ENCODE results near the gene ASB1. TPM values are rescaled to one million over a fixed set of nuclear protein-coding genes. Genes with fewer than 3 reads are reported as not detected.

ASB1 gene
- total and polyA plus RNA-seq, 2 of the 13 experiments (the other 11 are each of a cell fraction or from before 2014, with no cell fraction given): 48.6 to 49.2 TPM

DNA sequence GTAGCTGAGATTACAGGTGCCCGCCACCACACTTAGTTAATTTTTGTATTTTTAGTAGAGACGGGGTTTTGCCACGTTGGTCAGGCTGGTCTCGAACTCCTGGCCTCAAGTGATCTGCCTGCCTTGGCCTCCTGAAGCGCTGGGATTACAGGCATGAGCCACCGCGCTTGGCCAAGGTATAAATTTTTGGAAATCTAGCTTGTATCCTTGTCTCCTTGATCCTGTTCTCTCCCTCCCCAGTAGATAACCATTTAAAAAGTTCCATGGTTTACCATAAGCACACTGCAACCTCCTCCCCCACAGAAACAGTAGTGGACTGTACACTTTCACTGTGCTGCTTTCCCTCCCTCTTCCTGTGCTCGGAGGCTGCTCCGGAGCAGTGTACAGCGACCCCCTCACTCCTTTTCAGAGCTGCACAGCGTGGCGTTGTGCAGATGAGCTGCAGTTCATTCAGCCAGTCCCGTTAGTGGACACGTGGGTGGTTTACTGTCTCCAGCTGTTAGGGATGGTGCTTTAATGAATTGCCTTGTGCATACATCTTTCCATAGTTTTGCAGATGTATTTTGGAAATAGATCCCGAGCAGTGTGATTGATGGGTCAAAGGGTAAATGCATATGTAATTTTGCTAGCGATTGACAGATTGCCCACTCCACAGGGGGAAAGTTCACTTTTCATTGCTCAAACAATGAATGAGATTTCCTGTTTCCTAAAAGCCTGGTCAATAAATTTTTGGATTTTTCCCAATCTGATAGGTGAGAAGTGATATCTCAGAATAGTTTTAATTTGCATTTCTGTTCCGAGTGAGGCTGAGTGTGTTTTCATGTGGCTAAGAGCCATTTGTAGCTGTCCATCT lies 14.8 kb downstream of the ASB1 start (continued):
- TF ChIP-seq ATF1 (CRISPR knock-in tag; IDR thresholded peaks at IDR 0.05) (no peak), NAIF1 (CRISPR knock-in tag; IDR thresholded peaks at IDR 0.05; ENCODE audit: borderline replicate concordance) (0 out of 2 replicates have a peak, but pooled peaks have one; percentile 32), ZC3H4 (CRISPR knock-in tag; IDR thresholded peaks at IDR 0.05; ENCODE audit: borderline replicate concordance) (no peak), EHMT2 (IDR thresholded peaks at IDR 0.05; ENCODE audit: borderline replicate concordance, low read depth, low read length) (no peak), ZNF841 (CRISPR knock-in tag; IDR thresholded peaks at IDR 0.05; ENCODE audit: borderline replicate concordance) (no peak), ZNF713 (CRISPR knock-in tag; IDR thresholded peaks at IDR 0.05) (peak; percentile 75; the same call in 1 of the 2 replicates), SALL2 (CRISPR knock-in tag; IDR thresholded peaks at IDR 0.05) (0 out of 2 replicates have a peak, but pooled peaks have one; percentile 48), CBX1 (IDR thresholded peaks at IDR 0.05; ENCODE audit: low read depth) (peak; percentile 73), U2AF2 (IDR thresholded peaks at IDR 0.05; ENCODE audit: low read depth, low read length) (no peak), KLF13 (CRISPR knock-in tag; IDR thresholded peaks at IDR 0.05) (peak; percentile 79; the same call in 1 of the 2 replicates), PHB2 (IDR thresholded peaks at IDR 0.05; ENCODE audit: partially characterized antibody) (no peak), ZSCAN31 (CRISPR knock-in tag; IDR thresholded peaks at IDR 0.05; ENCODE audit: low read depth) (peak; percentile 24; the same call in 1 of the 2 replicates), TP53 (CRISPR knock-in tag; conservative IDR thresholded peaks at IDR 0.05) (no peak), NR3C1 (CRISPR knock-in tag; IDR thresholded peaks at IDR 0.05) (no peak), CEBPB (IDR thresholded peaks at IDR 0.05; ENCODE audit: borderline replicate concordance, low read depth, low read length) (no peak), ELK4 (CRISPR knock-in tag; IDR thresholded peaks at IDR 0.05; ENCODE audit: borderline replicate concordance) (no peak), ZMYM4 (CRISPR knock-in tag; IDR thresholded peaks at IDR 0.05) (peak; percentile 88), ZNF230 (CRISPR knock-in tag; IDR thresholded peaks at IDR 0.05) (peak; percentile 35; the same call in 1 of the 2 replicates), TBL1XR1 (IDR thresholded peaks at IDR 0.05; ENCODE audit: borderline replicate concordance, low read length, partially characterized antibody) (no peak), PHF20 (CRISPR knock-in tag; IDR thresholded peaks at IDR 0.05) (no peak)
- TF ChIP-seq, protein P1, sequence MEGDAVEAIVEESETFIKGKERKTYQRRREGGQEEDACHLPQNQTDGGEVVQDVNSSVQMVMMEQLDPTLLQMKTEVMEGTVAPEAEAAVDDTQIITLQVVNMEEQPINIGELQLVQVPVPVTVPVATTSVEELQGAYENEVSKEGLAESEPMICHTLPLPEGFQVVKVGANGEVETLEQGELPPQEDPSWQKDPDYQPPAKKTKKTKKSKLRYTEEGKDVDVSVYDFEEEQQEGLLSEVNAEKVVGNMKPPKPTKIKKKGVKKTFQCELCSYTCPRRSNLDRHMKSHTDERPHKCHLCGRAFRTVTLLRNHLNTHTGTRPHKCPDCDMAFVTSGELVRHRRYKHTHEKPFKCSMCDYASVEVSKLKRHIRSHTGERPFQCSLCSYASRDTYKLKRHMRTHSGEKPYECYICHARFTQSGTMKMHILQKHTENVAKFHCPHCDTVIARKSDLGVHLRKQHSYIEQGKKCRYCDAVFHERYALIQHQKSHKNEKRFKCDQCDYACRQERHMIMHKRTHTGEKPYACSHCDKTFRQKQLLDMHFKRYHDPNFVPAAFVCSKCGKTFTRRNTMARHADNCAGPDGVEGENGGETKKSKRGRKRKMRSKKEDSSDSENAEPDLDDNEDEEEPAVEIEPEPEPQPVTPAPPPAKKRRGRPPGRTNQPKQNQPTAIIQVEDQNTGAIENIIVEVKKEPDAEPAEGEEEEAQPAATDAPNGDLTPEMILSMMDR (CRISPR knock-in tag; IDR thresholded peaks at IDR 0.05): peak; percentile 87
- TF ChIP-seq, protein P2, sequence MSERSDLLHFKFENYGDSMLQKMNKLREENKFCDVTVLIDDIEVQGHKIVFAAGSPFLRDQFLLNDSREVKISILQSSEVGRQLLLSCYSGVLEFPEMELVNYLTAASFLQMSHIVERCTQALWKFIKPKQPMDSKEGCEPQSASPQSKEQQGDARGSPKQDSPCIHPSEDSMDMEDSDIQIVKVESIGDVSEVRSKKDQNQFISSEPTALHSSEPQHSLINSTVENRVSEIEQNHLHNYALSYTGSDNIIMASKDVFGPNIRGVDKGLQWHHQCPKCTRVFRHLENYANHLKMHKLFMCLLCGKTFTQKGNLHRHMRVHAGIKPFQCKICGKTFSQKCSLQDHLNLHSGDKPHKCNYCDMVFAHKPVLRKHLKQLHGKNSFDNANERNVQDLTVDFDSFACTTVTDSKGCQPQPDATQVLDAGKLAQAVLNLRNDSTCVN (CRISPR knock-in tag; IDR thresholded peaks at IDR 0.05; ENCODE audit: borderline replicate concordance): no peak
- TF ChIP-seq, protein P3, sequence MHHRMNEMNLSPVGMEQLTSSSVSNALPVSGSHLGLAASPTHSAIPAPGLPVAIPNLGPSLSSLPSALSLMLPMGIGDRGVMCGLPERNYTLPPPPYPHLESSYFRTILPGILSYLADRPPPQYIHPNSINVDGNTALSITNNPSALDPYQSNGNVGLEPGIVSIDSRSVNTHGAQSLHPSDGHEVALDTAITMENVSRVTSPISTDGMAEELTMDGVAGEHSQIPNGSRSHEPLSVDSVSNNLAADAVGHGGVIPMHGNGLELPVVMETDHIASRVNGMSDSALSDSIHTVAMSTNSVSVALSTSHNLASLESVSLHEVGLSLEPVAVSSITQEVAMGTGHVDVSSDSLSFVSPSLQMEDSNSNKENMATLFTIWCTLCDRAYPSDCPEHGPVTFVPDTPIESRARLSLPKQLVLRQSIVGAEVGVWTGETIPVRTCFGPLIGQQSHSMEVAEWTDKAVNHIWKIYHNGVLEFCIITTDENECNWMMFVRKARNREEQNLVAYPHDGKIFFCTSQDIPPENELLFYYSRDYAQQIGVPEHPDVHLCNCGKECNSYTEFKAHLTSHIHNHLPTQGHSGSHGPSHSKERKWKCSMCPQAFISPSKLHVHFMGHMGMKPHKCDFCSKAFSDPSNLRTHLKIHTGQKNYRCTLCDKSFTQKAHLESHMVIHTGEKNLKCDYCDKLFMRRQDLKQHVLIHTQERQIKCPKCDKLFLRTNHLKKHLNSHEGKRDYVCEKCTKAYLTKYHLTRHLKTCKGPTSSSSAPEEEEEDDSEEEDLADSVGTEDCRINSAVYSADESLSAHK (CRISPR knock-in tag; IDR thresholded peaks at IDR 0.05; ENCODE audit: borderline replicate concordance): no peak

Measured in HepG2 (cell line).